ENCODE measurements around the gene PMIS2. TPM values are rescaled to one million over a fixed set of nuclear protein-coding genes. Genes with fewer than 3 reads are reported as not detected.

PMIS2 gene
- total and polyA plus RNA-seq, 2 of the 8 experiments (the other 6 are each of a cell fraction or from before 2014, with no cell fraction given) = not detected

DNA sequence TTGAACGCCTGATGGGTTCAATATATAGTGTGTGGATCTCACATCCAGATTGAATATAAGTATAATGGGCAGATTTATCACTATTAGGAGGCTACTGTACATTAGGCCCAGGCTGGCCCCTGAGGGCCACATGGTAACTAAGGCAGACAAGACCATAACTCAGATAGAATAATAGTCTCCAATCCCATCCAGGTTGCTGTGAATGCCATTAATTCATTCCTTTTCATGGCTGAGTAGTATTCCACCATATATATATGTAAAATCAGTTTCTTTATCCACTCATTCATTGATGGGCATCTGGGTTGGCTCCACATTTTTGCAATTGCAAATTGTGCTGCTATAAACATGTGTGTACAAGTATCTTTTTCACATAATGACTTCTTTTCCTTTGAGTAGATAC lies 8.1 kb upstream of the PMIS2 start:
- H2BK120ac ChIP-seq (replicated peaks; ENCODE audit: low read depth, low read length) = no peak overlapping the region
- H3K9ac ChIP-seq (replicated peaks in 1 of 4; ENCODE audit: extremely low read depth in 1 of 4, low read depth in 3 of 4, low read length in 3 of 4) = no peak overlapping the region
- no peak overlapping the region for H4K8ac ChIP-seq (ENCODE audit: extremely low read depth, insufficient read depth, low read length)
- ChIA-PET POLR2A (ENCODE audit: partially characterized antibody) (no interaction called here), CTCF (ENCODE audit: partially characterized antibody) (interaction anchor here (0.6 to 0.9 kb wide), 2 partner anchors 14 to 274 kb away, joined by 3 read pairs; no protein-coding TSS in a partner anchor)
- no peaks in the 10 kb centered on the region for H4K20me1 ChIP-seq (replicated peaks in 1 of 2; ENCODE audit: control insufficient read depth in 1 of 2, insufficient read depth in 2 of 2, low read length in 2 of 2)
- no peak overlapping the region for H2AFZ ChIP-seq (ENCODE audit: low read length)
- no peaks in the 10 kb centered on the region for H3K23me2 ChIP-seq (ENCODE audit: low read depth, low read length)
- no peak overlapping the region for H4K91ac ChIP-seq (replicated peaks; ENCODE audit: insufficient read length, low read length)
- no peaks in the 10 kb centered on the region for H3K4me1 ChIP-seq (replicated peaks in 1 of 4; ENCODE audit: control insufficient read depth in 3 of 4, insufficient read depth in 4 of 4, low read length in 3 of 4)
- H3K9me3 ChIP-seq (ENCODE audit: insufficient read depth in 2 of 2, low read depth in 1 of 2, low read length in 1 of 2) = peaks cover 28 to 32% of the 10 kb centered on the region in 2 experiments
- no peak for FAIRE-seq
- H3K4me3 ChIP-seq (ENCODE audit: extremely low read depth in 1 of 4, insufficient read depth in 2 of 4, low read depth in 3 of 4, low read length in 4 of 4) = no peak overlapping the region
- H3K79me2 ChIP-seq (ENCODE audit: control insufficient read depth in 1 of 2, insufficient read depth in 2 of 2, low read length in 2 of 2) = no peaks in the 10 kb centered on the region
- no peak overlapping the region for H3K4me2 ChIP-seq (ENCODE audit: insufficient read depth in 1 of 2, low read depth in 2 of 2, low read length in 2 of 2)
- H2BK15ac ChIP-seq (ENCODE audit: low read length) = no peak overlapping the region
- H3K23ac ChIP-seq (ENCODE audit: insufficient read length) = no peak overlapping the region
- H3K27me3 ChIP-seq (replicated peaks in 1 of 4; ENCODE audit: control insufficient read depth in 3 of 4, extremely low read depth in 1 of 4, insufficient read depth in 3 of 4, low read length in 3 of 4) = no peaks in the 10 kb centered on the region
- no peak overlapping the region for H2BK20ac ChIP-seq (ENCODE audit: low read length)
- no peak overlapping the region for H3K18ac ChIP-seq (ENCODE audit: extremely low read depth, low read length)
- no peak overlapping the region for H2BK12ac ChIP-seq (ENCODE audit: low read depth, low read length)
- H3K27ac ChIP-seq (ENCODE audit: low read depth, low read length) = no peak overlapping the region
- H2BK5ac ChIP-seq (ENCODE audit: low read depth, low read length) = no peak overlapping the region
- 87% methylated on average over 1 of the region's 1 CpG; no CpG with 5 or more reads in 1 of the 2 experiments for WGBS, 2 experiments (ENCODE audit: extremely low coverage in 1 of 2, insufficient coverage in 1 of 2, insufficient read length in 1 of 2, insufficient replicate concordance in 2 of 2, low coverage in 1 of 2, low lambda C conversion rate in 2 of 2, missing lambda C conversion rate in 1 of 2)
- H3K4ac ChIP-seq (replicated peaks; ENCODE audit: insufficient read length, low read depth, low read length) = no peak overlapping the region
- no peak for DNase-seq (ENCODE audit: low read depth in 1 of 2, low spot score in 2 of 2)
- H3K79me1 ChIP-seq (ENCODE audit: low read depth, low read length) = no peaks in the 10 kb centered on the region
- H2AK5ac ChIP-seq (ENCODE audit: low read depth, low read length) = no peak overlapping the region
- no peak overlapping the region for H3K14ac ChIP-seq (ENCODE audit: insufficient read length)
- no peak overlapping the region for H4K5ac ChIP-seq (ENCODE audit: insufficient read length, low read depth, low read length)
- no peak overlapping the region for H3K56ac ChIP-seq (replicated peaks; ENCODE audit: insufficient read length, low read depth, low read length)
- H3K36me3 ChIP-seq (ENCODE audit: control insufficient read depth in 2 of 4, insufficient read depth in 4 of 4, low read length in 3 of 4) = no peaks in the 10 kb centered on the region
- no peak for TF ChIP-seq POU5F1 (IDR thresholded peaks at IDR 0.05; ENCODE audit: low read depth, low read length)
- TF ChIP-seq POLR2A (IDR thresholded peaks at IDR 0.05; ENCODE audit: control extremely low read depth in 1 of 2, low read depth in 2 of 2, low read length in 2 of 2) = no peak
- TF ChIP-seq, protein P1, sequence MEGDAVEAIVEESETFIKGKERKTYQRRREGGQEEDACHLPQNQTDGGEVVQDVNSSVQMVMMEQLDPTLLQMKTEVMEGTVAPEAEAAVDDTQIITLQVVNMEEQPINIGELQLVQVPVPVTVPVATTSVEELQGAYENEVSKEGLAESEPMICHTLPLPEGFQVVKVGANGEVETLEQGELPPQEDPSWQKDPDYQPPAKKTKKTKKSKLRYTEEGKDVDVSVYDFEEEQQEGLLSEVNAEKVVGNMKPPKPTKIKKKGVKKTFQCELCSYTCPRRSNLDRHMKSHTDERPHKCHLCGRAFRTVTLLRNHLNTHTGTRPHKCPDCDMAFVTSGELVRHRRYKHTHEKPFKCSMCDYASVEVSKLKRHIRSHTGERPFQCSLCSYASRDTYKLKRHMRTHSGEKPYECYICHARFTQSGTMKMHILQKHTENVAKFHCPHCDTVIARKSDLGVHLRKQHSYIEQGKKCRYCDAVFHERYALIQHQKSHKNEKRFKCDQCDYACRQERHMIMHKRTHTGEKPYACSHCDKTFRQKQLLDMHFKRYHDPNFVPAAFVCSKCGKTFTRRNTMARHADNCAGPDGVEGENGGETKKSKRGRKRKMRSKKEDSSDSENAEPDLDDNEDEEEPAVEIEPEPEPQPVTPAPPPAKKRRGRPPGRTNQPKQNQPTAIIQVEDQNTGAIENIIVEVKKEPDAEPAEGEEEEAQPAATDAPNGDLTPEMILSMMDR (IDR thresholded peaks at IDR 0.05; ENCODE audit: control extremely low read depth in 1 of 3, insufficient read depth in 1 of 3, low read depth in 1 of 3, low read length in 3 of 3) = no peak
- no peak for TF ChIP-seq CHD1 (IDR thresholded peaks at IDR 0.05; ENCODE audit: low read depth, low read length)
- TF ChIP-seq, protein P2, sequence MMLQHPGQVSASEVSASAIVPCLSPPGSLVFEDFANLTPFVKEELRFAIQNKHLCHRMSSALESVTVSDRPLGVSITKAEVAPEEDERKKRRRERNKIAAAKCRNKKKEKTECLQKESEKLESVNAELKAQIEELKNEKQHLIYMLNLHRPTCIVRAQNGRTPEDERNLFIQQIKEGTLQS (IDR thresholded peaks at IDR 0.05; ENCODE audit: insufficient read depth, low read depth, low read length) = no peak
- no peak for TF ChIP-seq RFX5 (IDR thresholded peaks at IDR 0.05; ENCODE audit: borderline replicate concordance, low read depth, low read length)
- TF ChIP-seq KDM5A (IDR thresholded peaks at IDR 0.05; ENCODE audit: low read length) = no peak
- no peak for TF ChIP-seq FOSL1 (IDR thresholded peaks at IDR 0.05; ENCODE audit: insufficient read depth, low read depth, low read length)
- no peak for TF ChIP-seq SAP30 (IDR thresholded peaks at IDR 0.05; ENCODE audit: insufficient read depth, insufficient replicate concordance, low read length)
